Activated CD4-positive, alpha-beta T cell treated with anti-CD3 and anti-CD28 coated beads, Interleukin-2, amount 50 U/mL, for 1 hour (primary cell): Measurements from ENCODE around the gene ETDB.
A peak's percentile ranks its signal among the peaks of the same experiment; 100 is the strongest.
"Not testable (repeated sequence)": the region's sequence is repeated elsewhere in the genome, so short reads cannot be mapped to it uniquely, and the experiment has no call there.

Experiments used
- DNase-seq: peaks from one replicate; pipeline ENCODE4 v3.0.0-alpha.2; 2020

Gene ETDB

DNA sequence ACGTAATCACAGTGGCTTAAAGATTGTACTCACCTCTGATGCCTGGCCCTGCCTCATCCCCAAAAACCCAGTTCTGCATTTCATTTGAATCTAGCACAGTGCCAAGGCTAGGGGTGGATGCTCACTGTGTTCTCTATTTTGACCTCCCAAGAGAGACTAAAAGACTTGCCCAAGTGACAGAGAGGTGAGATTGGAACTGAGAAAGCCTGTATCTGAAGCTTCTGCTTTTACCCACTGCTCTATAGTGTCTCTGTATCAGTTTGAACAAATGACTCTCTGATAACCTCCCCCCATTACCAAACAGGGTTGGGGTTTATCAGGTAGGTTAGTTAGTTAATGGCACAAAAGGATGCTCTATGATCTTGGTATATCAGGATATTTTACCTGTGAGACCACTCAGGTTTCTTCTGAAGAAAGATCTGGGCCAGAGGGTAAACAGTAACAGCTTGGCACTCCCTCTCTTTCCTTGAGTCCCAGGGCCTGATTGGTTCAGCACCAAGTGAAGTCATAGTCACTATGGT, at the start of gene ETDB:
Gene ETDB, minus strand, starts transcription at position 471 of the 521 bp plus-strand sequence. CDS start 1,265 bp downstream, outside the sequence.
- DNase-seq, result not testable (repeated sequence)

DNA sequence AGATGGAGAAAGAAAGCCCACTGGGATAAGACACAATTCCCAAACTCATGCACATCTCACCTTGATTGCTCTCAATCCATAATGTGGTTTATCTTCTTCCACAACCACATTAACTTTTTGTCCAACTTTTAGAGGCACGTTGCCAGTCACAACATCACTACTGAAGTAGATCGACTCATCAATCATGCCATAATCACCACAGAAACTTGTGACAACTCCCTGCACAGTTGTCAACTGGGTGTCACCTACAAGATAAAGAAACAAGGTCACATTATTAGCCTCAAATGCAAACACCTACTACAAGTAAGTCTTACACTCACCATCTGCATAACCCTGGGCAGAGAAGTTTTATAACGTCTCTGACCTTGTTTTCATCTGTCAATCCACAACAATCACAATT, 49.2 kb upstream of the ETDB start:
- not testable (repeated sequence) for DNase-seq

DNA sequence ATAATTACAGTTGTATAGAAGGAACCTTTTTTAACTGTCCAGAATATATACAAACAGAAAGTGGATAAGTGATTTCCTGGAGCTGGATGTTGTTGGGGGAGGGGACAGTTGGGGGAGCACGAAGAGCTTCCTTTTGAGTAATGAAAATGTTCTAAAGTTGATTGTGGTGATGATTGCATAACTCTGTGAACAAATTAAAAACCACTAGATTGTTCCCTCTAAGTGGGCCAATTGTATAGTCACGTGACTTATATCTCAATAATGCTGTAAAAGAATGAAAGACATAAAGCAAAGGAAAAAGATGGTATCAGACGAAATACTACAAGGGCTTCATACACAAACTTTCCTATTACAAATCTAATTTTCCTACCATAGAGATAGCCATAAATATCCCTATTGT, 48.2 kb upstream of the ETDB start:
- DNase-seq, result no peak

DNA sequence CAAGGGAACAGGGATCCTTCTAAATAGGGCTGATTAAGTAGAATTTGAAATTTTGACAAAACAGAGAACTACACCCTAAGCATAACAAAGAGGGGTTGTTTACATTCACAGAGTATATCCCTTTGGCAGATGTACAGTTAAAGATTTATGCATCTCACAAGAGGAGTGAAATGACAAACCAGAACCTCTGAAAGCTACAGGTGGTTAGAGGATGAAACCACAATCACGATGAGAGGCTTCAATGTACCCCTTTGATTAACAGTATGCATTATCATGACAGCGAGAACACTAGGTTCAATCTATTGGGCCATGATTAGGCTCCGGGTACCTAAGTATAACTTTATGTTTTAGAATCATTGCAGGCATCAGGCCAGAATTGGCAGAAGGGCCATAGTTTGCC, 34.4 kb upstream of the ETDB start:
- DNase-seq, result not testable (repeated sequence)

DNA sequence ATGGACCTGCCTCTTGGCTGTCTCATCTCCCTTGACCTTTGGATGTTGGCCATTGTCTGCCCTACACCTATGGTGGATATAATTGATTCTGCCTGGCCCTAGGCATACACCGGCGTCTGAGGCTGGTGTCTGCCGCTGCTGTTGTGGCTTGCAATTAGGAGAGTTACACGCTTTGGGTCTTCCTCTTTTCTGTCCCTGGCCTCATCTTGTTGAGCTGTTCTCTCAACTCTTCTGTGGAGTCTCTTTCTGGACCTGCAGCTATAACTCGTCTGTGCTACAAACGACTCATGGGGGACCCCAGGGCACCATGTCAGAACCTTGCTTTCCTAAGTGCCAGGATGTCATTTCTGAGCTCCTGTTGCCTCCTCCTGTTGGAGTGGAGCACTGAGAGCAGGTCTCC, 5.8 kb upstream of the ETDB start:
- not testable (repeated sequence) for DNase-seq

DNA sequence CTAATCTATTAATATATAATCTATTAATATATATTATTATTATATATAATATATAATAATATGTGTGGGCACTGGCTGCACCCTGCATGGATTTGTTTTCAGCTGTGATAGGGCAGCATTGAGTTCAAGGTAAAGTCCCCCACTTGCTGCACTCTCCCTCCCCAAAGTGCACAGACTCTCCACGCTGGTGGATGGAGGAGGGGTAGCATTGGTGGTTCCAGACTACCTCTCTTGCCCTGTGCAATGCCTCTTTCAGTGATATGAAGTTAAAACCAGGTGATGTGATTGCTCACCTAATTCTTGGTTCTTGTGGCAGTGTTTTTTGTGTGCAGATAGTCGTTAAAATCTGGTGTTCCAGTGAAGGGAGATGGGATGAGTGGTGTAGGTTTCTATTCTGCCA, 4.3 kb downstream of the ETDB start:
- DNase-seq, result not testable (repeated sequence)

DNA sequence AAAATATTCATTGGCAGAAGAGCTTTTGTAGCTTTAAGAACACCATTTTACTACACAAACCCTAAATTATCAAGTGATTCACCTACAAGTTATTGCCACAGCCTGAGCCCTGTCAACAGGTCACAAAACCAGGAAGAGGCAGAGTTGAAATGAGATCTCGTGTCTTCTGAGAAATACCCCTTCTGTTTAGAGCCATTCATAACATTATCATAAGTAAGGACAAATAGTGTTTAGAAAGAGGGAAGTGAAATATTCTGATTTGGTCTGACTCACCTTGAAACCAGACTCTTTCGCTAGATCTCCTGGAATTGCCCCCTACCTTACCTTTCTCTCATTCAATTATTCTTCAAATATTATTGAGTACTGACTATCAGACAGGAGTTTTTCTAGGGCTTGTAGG, 5.9 kb downstream of the ETDB start:
- no peak for DNase-seq

DNA sequence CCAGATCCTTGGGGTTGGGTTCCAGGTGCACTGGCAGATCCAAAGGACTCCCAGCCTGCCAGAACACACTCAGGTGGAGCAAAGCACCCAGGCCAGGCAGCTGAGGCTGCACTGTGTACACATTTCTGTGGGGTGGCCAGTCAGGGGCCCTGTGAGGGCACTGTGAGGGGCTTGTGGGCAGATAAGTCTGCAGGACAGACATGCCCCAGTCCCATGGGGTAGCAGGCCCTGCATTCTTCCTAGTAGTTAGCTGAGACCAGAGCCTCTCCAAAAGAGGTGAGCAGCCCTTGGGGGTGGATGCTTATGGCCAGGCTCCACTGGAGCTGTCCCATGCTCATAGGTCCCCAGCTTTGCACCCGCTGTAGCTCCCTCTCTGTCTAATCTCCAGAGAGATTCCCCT, 7.6 kb downstream of the ETDB start:
- no peak for DNase-seq

DNA sequence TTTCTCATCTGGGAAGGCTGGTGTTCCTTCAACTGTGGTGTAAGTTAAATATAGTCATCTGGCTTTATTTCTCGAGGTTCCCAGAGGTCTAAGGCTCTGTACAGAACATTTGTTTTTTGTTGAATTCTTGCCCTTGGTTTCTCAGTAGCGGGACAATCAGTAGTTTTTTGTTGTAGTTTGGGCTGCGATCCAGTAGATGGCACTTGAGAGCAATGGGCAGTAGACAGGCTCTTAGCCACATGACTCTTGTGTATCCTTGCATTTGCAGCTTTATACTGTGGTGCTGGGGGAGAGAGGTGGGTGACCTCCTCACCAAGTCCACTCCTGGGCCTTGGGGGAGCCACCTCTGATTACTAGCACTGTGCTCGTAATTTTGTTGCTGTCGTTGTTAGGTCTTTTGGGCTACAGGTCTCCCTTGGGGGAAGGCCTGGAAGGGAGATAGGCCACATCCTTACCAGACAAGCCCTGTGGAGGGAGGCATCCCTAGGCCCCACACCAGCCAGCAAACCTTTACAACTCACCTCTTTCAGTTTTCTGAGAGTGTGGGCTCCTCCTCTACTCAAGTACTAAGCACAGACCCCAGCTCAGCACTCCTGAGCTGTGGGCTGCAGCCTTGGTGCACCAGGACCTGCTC, 8.1 kb downstream of the ETDB start:
- peak; percentile 30 for DNase-seq

DNA sequence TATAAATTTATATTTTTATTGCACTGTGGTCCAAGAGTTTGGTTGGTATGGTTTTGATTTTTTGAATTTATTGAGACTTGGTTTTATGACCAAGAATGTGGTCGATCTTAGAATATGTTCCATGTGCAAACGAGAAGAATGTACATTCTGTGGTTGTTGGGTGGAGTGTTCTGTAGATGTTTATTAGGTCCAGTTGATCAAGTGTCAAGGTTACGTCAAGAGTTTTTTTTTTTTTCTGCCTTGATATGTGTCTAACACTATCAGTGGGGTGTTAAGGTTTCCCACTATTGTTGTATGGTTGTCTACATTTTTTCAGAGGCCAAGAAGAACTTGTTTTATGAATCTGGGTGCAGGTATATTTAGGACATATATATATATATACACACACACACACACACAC, 10.8 kb downstream of the ETDB start:
- no peak for DNase-seq

DNA sequence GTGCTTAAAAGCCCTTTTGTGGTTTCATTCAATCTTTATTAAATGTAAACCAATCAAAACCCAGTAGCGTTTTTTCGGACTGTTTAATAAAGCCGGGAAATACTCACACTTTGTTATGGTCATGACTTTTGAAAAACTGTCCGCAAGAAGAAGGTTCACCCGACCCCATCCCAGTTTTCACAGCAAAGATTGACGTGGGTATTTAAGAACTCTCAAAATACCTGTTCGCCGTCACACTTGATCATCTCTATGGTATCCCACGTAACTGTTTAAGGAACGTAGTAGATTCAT, 20.9 kb downstream of the ETDB start:
- no peak for DNase-seq

DNA sequence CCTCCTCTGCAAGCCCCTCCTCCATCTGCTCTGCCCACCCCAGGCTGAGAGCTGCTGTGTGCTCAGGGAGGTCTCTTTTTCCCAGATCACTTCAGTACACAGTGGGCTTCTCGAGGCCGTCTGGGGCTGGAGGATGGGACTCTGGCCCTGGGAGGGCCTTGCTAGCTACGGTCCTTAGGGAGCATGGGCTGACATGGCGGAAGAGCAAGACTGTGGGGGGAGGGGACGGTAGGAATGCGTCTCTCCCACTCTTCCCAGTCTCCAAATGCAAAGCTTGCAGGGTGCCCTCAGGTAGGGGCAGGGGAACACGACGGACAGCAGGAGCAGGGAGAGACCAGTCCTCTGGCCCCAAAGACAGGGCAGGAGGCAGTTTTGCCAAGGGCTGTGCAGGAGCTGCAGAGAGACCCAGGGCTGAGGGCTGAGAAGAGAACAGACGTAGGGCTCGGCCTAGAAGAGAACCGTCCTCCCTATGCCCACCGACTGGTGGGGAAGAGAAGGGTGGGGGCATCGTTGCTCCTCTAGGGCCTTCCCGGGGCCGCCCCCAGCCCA, 23.1 kb downstream of the ETDB start:
- not testable (repeated sequence) for DNase-seq

DNA sequence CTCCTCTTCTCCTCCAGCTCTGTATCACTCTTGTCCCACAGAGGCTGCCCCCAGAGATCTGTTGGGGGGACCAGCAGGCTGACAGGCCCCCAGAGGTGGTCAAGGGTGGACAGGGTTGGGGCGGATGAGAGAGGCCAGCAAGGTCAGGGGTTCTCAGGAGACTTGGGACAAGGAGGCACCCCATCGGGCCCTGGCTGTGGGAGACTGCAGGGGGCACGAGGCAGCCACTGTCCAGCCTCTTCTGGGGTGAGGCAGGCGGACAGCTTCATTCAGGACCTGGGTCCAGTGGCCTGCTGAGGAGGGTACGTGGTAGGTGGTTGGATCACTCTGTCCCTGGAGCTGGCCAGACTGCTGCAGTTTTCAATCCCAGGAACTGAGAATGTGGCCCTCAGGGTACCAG, 24.6 kb downstream of the ETDB start:
- DNase-seq, result no peak

DNA sequence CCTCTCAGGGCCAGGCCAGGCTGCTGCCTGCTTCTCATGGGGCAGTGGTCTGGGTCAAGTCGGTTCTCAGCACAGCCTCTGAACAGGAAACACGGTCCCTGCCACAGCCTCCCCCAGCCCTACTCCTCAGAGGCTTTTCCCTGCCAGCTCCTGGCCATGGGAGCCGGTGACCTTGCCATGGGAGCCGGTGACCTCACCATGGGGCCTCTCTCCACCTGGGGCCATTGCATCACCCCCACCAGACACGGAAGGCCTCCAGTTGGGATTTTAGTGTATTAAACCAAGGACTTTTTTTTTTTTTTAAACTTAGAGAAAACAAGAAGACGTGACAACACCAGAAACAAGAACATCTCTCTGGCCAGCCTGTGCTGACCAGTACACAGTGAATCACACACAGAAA, 25.6 kb downstream of the ETDB start:
- DNase-seq, result no peak

DNA sequence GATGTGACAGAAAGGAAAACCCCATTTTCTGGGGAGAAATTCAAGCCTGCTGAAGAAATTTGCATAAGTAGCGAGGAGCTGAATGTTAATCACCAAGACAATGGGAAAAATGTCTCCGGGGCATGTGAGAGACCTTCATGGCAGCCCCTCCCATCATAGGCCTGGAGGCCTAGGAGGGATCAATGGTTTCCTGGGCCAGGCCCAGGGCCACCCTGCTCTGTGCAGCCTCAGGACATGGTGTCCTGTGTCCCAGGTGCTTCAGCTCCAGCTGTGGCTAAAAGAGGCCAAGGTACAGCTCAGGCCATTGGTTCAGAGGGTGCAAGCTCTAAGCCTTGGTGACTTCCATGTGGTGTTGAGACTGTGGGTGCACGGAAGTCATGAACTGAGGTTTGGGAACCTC, 31.2 kb downstream of the ETDB start:
- DNase-seq, result no peak

DNA sequence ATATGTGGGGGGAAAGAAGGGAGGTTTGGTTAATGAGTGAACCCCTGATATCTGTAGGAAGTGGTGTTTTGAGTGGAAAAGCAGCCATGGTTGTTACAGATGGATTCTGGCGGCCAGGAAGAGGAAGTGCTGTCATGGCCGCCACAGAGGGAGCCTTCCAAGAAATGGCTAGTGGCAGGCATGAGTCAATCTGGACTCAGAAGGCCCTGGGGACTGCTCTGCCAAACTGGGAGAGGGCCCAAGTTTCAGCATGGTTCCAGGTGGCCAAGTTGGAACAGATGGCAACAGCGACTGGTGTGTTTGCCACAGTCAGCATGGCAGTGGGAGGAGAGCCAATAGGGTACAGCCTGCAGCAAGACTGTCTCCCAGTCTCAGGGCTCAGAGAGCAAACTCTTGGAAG, 32.5 kb downstream of the ETDB start:
- no peak for DNase-seq

DNA sequence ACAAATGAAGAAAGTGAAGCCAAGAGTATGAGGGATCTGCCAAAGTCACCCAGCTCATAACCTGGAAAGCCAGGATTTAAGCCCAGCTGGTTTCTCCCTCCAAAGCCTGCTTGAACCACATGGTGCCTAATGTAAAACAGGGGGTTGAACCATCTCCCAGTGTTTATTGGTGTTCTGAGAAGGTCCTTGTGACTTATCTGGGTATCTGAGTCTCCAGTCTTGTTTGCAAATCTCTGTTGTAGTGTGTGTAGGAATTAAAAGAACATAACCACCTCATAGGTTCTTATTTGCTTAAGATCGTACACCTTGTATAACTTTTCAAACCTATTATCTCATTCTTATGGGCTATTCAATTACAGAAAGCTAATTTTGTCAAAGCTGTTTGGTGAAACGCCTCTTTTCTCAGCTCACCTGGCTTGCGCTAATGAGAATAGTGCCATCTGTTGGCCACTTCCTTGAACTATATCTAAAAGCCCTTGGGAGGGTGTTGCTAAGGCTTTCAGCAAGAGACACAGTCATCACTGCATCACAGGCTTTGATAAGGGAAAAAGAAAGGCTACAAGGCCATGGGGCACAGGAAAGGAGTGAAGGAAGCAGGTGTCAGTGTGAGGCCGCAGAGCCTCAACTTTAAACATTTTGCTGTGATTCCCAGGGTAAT, 34.0 kb downstream of the ETDB start:
- DNase-seq, result no peak

DNA sequence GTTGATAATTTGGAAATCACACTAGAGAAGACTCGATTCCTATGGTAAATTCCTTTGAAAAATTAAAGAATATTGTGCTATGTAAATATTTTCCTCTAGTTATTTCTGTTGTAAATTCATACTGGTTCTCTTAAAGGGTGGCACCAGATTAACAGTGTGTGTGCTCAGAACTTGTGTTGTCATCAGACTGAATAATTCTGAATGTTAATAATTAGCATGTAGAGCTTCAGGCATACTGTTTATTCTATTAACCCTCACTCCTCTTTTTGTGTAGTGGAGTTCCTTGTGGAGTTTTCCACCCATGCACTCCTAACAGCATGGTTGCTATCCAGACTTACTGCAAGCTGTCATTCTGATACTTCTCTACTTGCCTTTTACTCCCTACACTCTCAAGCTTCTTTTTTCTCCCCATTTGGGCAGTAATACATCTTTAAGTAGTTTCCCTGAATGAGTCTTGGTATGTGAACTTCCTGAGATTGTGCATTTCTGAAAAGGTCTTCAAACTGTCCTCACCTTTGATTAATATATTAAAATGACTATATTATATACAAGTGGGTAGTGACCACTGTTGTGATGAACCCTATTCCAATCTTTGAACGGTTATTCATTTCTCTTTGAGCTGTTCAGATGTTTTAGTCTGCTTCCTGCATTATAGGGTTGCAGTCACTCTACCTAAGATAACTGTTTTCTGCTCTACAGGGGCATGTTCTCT, 38.5 kb downstream of the ETDB start:
- DNase-seq, result no peak
